Measurements from ENCODE around the gene LRRC23. TPM values are rescaled to one million over a fixed set of nuclear protein-coding genes. Genes with fewer than 3 reads are reported as not detected.
A peak's percentile ranks its signal among the peaks of the same experiment; 100 is the strongest.

LRRC23 gene
- total and polyA plus RNA-seq, 9 of the 15 experiments (the other 6 are each of a cell fraction or from before 2014, with no cell fraction given) = 2.2 to 7.0 (median 3.0) TPM

GRCh38 chr12:6927379-6928021 lies 22.9 kb downstream of the LRRC23 start, which contains the start of gene ATN1 (continued):
- TF ChIP-seq SFPQ (IDR thresholded peaks at IDR 0.05; ENCODE audit: low read depth, low read length) = no peak
- no peak for TF ChIP-seq CLOCK (CRISPR knock-in tag; IDR thresholded peaks at IDR 0.05; ENCODE audit: borderline replicate concordance)
- no peak for TF ChIP-seq SLC30A9 (CRISPR knock-in tag; IDR thresholded peaks at IDR 0.05)
- TF ChIP-seq EZH2 (IDR thresholded peaks at IDR 0.05; ENCODE audit: borderline replicate concordance, low read depth, low read length) = no peak
- no peak for TF ChIP-seq MYBL2 (IDR thresholded peaks at IDR 0.05; ENCODE audit: low read depth)
- TF ChIP-seq MYBL2 (CRISPR knock-in tag; IDR thresholded peaks at IDR 0.05; ENCODE audit: borderline replicate concordance) = no peak
- TF ChIP-seq BRCA1 (IDR thresholded peaks at IDR 0.05) = no peak
- TF ChIP-seq BRCA1 (CRISPR knock-in tag; IDR thresholded peaks at IDR 0.05) = no peak
- no peak for TF ChIP-seq ZNF140 (CRISPR knock-in tag; IDR thresholded peaks at IDR 0.05)
- TF ChIP-seq ZKSCAN8 (CRISPR knock-in tag; IDR thresholded peaks at IDR 0.05) = no peak
- no peak for TF ChIP-seq IFI16 (CRISPR knock-in tag; IDR thresholded peaks at IDR 0.05)
- peak; percentile 63 for TF ChIP-seq HNRNPK (IDR thresholded peaks at IDR 0.05; ENCODE audit: low read depth, low read length, poor library complexity, severe bottlenecking)
- TF ChIP-seq HMGXB4 (CRISPR knock-in tag; IDR thresholded peaks at IDR 0.05) = no peak
- TF ChIP-seq DNMT1 (IDR thresholded peaks at IDR 0.05) = no peak
- TF ChIP-seq THRAP3 (IDR thresholded peaks at IDR 0.05; ENCODE audit: borderline replicate concordance) = no peak
- peak; percentile 73; the same call in 1 of the 2 replicates for TF ChIP-seq ZNF395 (CRISPR knock-in tag; IDR thresholded peaks at IDR 0.05)
- no peak for TF ChIP-seq ZNF778 (CRISPR knock-in tag; IDR thresholded peaks at IDR 0.05)
- TF ChIP-seq KLF10 (CRISPR knock-in tag; IDR thresholded peaks at IDR 0.05) = no peak
- no peak for TF ChIP-seq ZBTB17 (CRISPR knock-in tag; IDR thresholded peaks at IDR 0.05)
- no peak for TF ChIP-seq ZC3H4 (CRISPR knock-in tag; IDR thresholded peaks at IDR 0.05; ENCODE audit: borderline replicate concordance)
- TF ChIP-seq SMAD4 (CRISPR knock-in tag; conservative IDR thresholded peaks at IDR 0.05) = no peak
